Chondrocyte (in vitro differentiated cells): ENCODE results near the gene DCP1B. TPM values are rescaled to one million over a fixed set of nuclear protein-coding genes. Genes with fewer than 3 reads are reported as not detected.

ENCODE experiments used
- DNase-seq: peaks from one replicate; pipeline ENCODE4 v3.0.0; 2021; ENCODE audit warnings: mixed read lengths, low spot score
- H3K27ac Mint-ChIP-seq: one replicate; pipeline ENCODE4 v1.8.0; 2021; ENCODE audit warnings: mild to moderate bottlenecking, moderate library complexity, mixed read lengths; ENCODE audit not compliant: unreplicated experiment
- H3K27me3 Mint-ChIP-seq: 2 replicates; pipeline ENCODE4 v1.8.0; 2021; ENCODE audit warnings: low read depth, mixed read lengths
- H3K36me3 Mint-ChIP-seq: 2 replicates; pipeline ENCODE4 v1.8.0; 2021; ENCODE audit warnings: low read depth, mixed read lengths
- H3K4me1 Mint-ChIP-seq: 2 replicates; pipeline ENCODE4 v1.8.0; 2021; ENCODE audit warnings: low read depth, mild to moderate bottlenecking, mixed read lengths
- H3K4me3 Mint-ChIP-seq: one replicate; pipeline ENCODE4 v1.8.0; 2021; ENCODE audit warnings: mild to moderate bottlenecking, moderate library complexity, mixed read lengths; ENCODE audit not compliant: unreplicated experiment
- H3K9me3 Mint-ChIP-seq: 2 replicates; pipeline ENCODE4 v1.8.0; 2021; ENCODE audit warnings: low read depth, mixed read lengths
- CTCF ChIP-seq: fragments of 200-600 bp; sonication (generic); IDR thresholded peaks from 2 replicates; pipeline ENCODE4 v1.5.0; 2021; ENCODE audit warnings: antibody characterized with exemption, mild to moderate bottlenecking, moderate library complexity
- total RNA-seq: library from RNA; stranded (reverse); gene quantifications from 3 replicates; pipeline ENCODE4 v1.2.1, GENCODE V29; 2021

DCP1B gene
- total RNA-seq, 1 donor from 2014 or later, result 12.7 TPM

DNA sequence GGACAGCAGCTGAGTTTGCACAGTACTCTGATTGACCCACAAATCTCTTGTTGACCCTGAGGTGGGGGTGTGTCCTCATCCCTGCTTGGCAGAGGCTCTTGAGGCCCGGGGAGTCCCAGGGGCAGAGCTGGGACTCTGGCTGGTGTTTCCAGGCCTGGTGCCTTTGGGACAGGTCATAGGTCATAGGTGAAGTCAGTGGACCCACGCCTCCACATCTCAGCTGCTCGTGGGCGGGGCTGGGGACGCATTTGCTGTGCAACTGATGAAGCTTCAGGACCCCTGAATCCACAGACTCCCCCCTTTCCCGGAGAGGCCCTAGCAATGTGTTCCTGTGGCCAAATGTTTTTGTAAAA, 85.4 kb downstream of the DCP1B start:
- no peak for TF ChIP-seq CTCF
- no peaks in the 10 kb centered on the region for H3K9me3 Mint-ChIP-seq
- no peak for DNase-seq
- H3K4me3 Mint-ChIP-seq, result no peak overlapping the region
- peaks cover 1% of the 10 kb centered on the region for H3K36me3 Mint-ChIP-seq
- H3K4me1 Mint-ChIP-seq, result no peaks in the 10 kb centered on the region
- H3K27me3 Mint-ChIP-seq, result peaks cover 24% of the 10 kb centered on the region
- H3K27ac Mint-ChIP-seq, result no peak overlapping the region

- DNase-seq, result no peak
- Mint-ChIP-seq H3K27ac (no peak within 1 kb of the TSS), H3K36me3 (no peaks in the 10 kb centered on the region), H3K9me3 (no peaks in the 10 kb centered on the region), H3K4me3 (no peak within 1 kb of the TSS), H3K4me1 (no peaks in the 10 kb centered on the region), H3K27me3 (peaks cover 18% of the 10 kb centered on the region)
- no peak for TF ChIP-seq CTCF
Observed at GRCh38 chr12:1918081-1918883, 86.0 kb downstream of the DCP1B start, which contains the start of gene CACNA2D4. Gene CACNA2D4 (minus strand): TSS chr12:1918652. CDS start chr12:1918473, 179 bp downstream.

GRCh38 chr12:1917172-1918070, 86.8 kb downstream of the DCP1B start:
- H3K4me3 Mint-ChIP-seq, result no peak overlapping the region
- no peaks in the 10 kb centered on the region for H3K4me1 Mint-ChIP-seq
- H3K36me3 Mint-ChIP-seq, result no peaks in the 10 kb centered on the region
- DNase-seq, result no peak
- no peak for TF ChIP-seq CTCF
- H3K27ac Mint-ChIP-seq, result no peak overlapping the region
- H3K9me3 Mint-ChIP-seq, result no peaks in the 10 kb centered on the region
- H3K27me3 Mint-ChIP-seq, result peaks cover 14% of the 10 kb centered on the region

DNA sequence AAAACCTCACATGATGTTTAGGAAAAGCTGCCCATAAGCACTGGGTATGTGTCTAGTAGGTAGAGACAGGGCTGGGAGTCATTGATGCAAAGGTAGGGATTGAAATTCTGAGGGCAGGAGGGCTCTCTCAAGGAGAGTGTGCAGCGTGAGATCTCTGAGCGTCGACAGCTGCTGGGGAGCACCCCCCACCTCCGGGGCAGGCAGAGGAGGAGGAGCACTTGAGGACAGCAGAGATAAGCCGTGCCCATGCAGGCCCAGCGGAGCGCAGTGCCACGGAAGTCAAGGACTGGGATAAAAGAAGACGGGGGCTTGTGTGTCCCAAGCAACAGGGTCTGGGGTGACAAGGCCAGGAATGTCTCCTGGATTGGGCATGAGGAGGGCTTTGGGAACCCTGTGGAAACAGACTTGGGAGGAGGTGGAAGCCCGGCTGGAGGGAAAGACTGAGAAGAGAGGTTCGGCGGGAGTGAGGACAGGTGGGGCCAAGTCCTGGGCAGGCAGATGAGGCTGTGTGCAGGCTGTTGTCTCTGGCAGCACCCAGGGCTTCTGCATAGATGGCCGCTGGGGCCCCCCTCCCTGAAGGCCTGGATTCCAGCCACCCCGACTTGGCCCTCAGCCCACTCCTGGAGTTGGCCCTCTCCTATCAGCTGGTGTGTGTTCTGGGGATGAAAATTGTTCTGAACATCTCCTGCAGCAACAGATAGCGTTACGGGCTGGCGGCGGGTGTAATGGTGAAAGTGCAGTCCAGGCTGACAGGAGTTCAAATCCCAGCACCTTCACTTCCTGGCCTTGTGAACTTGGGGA, 87.7 kb downstream of the DCP1B start:
- no peak for DNase-seq
- Mint-ChIP-seq H3K27ac (no peak overlapping the region), H3K36me3 (no peaks in the 10 kb centered on the region)

More for the DNA sequence above, 87.7 kb downstream of the DCP1B start:
- Mint-ChIP-seq H3K9me3 (no peaks in the 10 kb centered on the region), H3K27me3 (peaks cover 12% of the 10 kb centered on the region), H3K4me1 (no peaks in the 10 kb centered on the region), H3K4me3 (no peak overlapping the region)
- no peak for TF ChIP-seq CTCF
